Hematopoietic multipotent progenitor cell treated with erythropoietin and hydrocortisone succinate and interleukin-3 and kit ligand, for 4 days (in vitro differentiated cells): ENCODE measurements around the gene NFYB.

Experiments used
- DNase-seq: peaks from one replicate; pipeline ENCODE4 v3.0.0-alpha.2; 2015

NFYB gene

DNA sequence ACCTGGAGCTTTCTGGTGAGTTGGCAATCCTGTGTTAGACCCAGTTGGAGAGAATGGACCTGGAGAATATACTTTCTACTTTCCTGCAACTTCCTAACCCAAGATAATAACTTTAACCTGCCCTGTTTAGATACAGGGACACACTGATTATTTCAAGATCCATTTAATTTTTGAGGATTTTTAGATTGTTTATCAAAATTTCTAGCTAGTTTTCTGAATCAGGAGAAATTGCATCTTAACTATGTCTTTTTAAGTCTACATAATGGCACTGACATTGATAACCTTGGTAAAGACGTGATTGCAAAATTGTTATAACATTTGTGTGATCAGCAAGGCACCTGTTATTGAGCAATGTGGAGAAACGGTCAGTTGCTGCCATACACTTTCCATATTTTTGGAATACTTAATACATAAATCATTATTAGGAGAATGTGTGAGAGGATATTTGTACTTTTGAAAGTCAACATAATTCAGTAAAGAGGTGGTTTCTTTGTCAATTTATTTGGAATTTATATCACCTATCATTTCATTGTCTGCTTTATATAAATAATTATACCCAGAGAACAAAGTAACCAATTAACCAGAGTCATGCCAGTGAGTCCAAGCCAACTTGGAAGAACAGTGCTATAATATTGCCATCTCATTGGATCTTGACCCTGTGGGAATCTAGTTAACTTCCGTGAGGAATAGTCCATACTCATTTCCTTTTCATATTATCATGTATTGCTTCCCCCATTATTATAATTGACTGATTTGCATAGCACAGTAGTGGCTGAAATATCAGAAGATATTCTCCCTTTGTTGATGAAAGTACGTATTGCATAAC lies 28.4 kb downstream of the NFYB start:
- no peak for DNase-seq

DNA sequence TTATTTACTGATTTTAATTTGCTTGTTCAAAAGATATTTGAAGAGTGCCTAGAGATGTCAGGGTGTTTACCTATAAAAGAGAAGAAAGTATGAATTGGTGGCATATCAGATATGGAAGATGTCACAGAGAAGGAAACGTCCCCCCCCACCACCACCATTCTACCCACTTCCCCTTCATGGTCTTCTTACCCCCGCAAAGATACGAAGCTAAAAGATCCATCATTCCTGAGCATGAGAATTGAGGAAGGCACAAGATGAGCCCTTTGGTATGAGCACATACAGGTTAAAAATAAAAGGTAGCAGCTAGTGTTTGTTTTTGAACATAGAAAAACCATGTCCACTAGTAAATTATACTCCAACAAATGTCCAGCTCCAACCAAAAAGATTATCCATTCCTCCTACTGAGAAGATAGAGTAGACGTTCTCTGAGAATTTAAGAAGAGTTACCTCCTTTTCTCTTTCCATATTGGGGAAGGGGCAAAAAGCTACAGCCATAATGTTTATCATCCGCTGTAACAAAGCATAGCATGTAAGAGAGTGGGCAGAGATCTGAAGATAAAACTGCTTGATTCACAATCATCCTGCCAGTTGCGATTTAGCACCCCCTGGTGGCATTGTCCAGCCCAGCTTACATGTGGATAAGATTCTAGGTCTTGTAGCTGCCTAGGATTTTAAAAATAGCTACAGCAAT lies 29.1 kb downstream of the NFYB start:
- peak; percentile 92 for DNase-seq

GRCh38 chr12:104106965-104107364 lies 31.0 kb downstream of the NFYB start:
- DNase-seq = peak; percentile 15

- DNase-seq = no peak
Measured at GRCh38 chr12:104105461-104105860, 32.5 kb downstream of the NFYB start.

DNA sequence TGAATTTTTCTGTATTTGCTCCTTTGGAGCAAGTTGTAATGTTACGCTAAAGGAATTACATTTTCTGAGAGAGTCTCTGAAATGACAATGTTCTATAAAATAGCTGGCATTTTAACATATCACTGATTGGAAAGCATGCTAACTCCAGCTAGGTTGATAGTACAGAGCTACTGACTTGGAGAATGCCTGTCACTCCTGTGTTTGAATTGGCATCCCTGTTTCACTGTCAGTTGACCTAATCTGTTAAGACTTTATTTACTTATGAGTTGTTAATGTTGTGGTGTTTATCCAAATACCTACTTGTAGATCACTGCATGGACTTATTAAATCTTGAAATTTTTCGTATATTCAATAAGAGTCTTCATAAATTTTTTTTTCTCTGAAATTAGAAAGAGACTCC lies 40.1 kb downstream of the NFYB start:
- no peak for DNase-seq

- DNase-seq = no peak
Measured at GRCh38 chr12:104095289-104095688, 42.7 kb downstream of the NFYB start.

GRCh38 chr12:104094284-104094683 lies 43.7 kb downstream of the NFYB start:
- DNase-seq = no peak

GRCh38 chr12:104091136-104091535 lies 46.9 kb downstream of the NFYB start:
- no peak for DNase-seq

DNA sequence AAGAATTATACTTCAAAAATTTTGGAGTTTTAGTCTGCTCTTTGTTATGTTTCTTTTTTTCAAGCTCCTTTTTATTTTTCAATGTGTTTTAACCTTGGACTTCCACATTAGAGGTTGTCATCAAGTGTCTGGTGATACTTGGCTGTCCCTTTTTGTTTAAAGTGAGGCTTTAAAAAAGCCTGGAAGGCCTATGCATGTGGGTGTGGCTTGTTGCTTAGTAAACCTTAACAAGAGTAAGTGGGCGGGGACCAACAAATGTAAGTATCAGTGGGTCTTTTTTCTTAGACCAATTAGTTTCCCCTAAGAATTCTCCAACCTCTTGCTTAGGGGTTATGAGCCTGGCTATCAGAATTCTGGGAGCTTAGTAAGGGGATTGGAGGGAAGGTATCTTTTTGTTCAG lies 47.3 kb downstream of the NFYB start:
- DNase-seq = peak; percentile 26

DNA sequence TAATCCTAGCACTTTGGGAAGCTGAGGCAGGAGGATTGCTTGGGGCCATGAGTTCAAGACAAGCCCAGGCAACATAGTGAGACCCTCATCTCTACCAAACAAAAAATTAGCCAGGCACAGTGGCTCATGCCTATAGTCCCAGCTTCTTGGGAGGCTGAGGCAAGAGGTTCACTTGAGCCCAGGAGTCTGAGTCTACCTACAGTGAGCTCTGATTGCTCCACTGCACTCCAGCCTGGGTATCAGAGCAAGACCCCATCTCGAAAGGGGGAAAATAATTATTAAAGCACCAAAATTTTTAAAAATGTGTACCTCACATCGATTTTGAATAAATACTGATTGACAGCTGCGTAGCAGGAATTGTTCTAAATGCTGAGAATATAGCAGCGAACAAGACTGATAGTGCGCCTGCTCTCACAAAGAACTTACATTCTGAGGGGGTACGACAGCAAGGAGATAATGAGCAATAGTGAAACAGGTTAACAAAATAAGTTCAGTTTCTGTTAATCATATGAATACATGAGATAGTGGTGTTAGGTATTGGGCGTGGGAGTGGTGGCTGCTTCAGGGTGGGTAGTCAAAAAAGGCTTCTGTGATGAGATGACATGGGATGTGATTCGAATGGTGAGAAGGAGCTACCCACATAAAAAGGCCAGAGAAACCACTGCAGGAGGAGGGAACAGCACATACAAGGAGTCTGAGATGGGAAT lies 54.1 kb downstream of the NFYB start:
- no peak for DNase-seq

GRCh38 chr12:104080764-104081163 lies 57.2 kb downstream of the NFYB start:
- DNase-seq = no peak

GRCh38 chr12:104079024-104079423 lies 59.0 kb downstream of the NFYB start:
- DNase-seq = peak; percentile 5

GRCh38 chr12:104073699-104074098 lies 64.3 kb downstream of the NFYB start:
- no peak for DNase-seq

- no peak for DNase-seq
Measured at GRCh38 chr12:104072099-104072498, 65.9 kb downstream of the NFYB start.
